SW480 (cell line): ENCODE measurements around the gene HEXA.
"Not testable (repeated sequence)": the region's sequence is repeated elsewhere in the genome, so short reads cannot be mapped to it uniquely, and the experiment has no call there.

Source experiments
- DNase-seq: peaks from one replicate; pipeline ENCODE4 v3.0.0-alpha.2; 2016; ENCODE audit warnings: low spot score

HEXA gene

GRCh38 chr15:72375846-72376581 lies at the start of gene HEXA:
HEXA (minus strand) TSS chr15:72376014; CDS start chr15:72375972, 42 bp downstream.
- DNase-seq, result peak; percentile 94

GRCh38 chr15:72423256-72423655 lies 47.4 kb upstream of the HEXA start:
- DNase-seq, result no peak

GRCh38 chr15:72421484-72421883 lies 45.7 kb upstream of the HEXA start:
- DNase-seq, result no peak

- DNase-seq, result no peak
Observed at GRCh38 chr15:72420576-72420975, 44.8 kb upstream of the HEXA start.

- not testable (repeated sequence) for DNase-seq
Observed at GRCh38 chr15:72419768-72420167, 44.0 kb upstream of the HEXA start.

- DNase-seq, result no peak
Observed at GRCh38 chr15:72415304-72415703, 39.5 kb upstream of the HEXA start.

- not testable (repeated sequence) for DNase-seq
Observed at GRCh38 chr15:72413337-72413736, 37.5 kb upstream of the HEXA start.

- no peak for DNase-seq
Observed at GRCh38 chr15:72411544-72411943, 35.7 kb upstream of the HEXA start.

- no peak for DNase-seq
Observed at GRCh38 chr15:72411111-72411510, 35.3 kb upstream of the HEXA start.

- DNase-seq, result no peak
Observed at GRCh38 chr15:72406936-72407335, 31.1 kb upstream of the HEXA start.

GRCh38 chr15:72404841-72405240 lies 29.0 kb upstream of the HEXA start:
- no peak for DNase-seq

- no peak for DNase-seq
Observed at GRCh38 chr15:72404356-72404755, 28.5 kb upstream of the HEXA start.

- no peak for DNase-seq
Observed at GRCh38 chr15:72402726-72403125, 26.9 kb upstream of the HEXA start.

- DNase-seq, result no peak
Observed at GRCh38 chr15:72398648-72399047, 22.8 kb upstream of the HEXA start.

- no peak for DNase-seq
Observed at GRCh38 chr15:72397796-72398588, 22.2 kb upstream of the HEXA start, which contains the start of gene TMEM202. TMEM202 (plus strand) TSS chr15:72398305; CDS start chr15:72398327, 22 bp downstream.

GRCh38 chr15:72396331-72396730 lies 20.5 kb upstream of the HEXA start:
- not testable (repeated sequence) for DNase-seq

GRCh38 chr15:72389231-72389630 lies 13.4 kb upstream of the HEXA start:
- no peak for DNase-seq

GRCh38 chr15:72387741-72388140 lies 11.9 kb upstream of the HEXA start:
- DNase-seq, result no peak

GRCh38 chr15:72382146-72382545 lies 6.3 kb upstream of the HEXA start:
- DNase-seq, result peak; percentile 15

- no peak for DNase-seq
Observed at GRCh38 chr15:72380743-72381142, 4.9 kb upstream of the HEXA start.

GRCh38 chr15:72379856-72380430 lies 4.1 kb upstream of the HEXA start:
- DNase-seq, result no peak

- not testable (repeated sequence) for DNase-seq
Observed at GRCh38 chr15:72379106-72379505, 3.3 kb upstream of the HEXA start.

GRCh38 chr15:72377331-72377730 lies 1.5 kb upstream of the HEXA start:
- no peak for DNase-seq
